MM.1S (cell line): ENCODE results near the gene ACAD11.

ENCODE experiments used
- DNase-seq: peaks from one replicate; pipeline ENCODE4 v3.0.0-alpha.2; 2015
- H2AFZ ChIP-seq: fragments of 300-600 bp; sonication (generic); 2 replicates; pipeline ENCODE4 v1.6.0; 2016; ENCODE audit warnings: antibody characterized with exemption, low read length
- H3F3A ChIP-seq: fragments of 300-600 bp; sonication (generic); 2 replicates; pipeline ENCODE4 v1.6.1; 2016; ENCODE audit warnings: mild to moderate bottlenecking, antibody characterized with exemption, low read length, moderate library complexity, mixed read lengths; ENCODE audit not compliant: insufficient read depth
- H3K27ac ChIP-seq: fragments of 300-600 bp; sonication (generic); 2 replicates; pipeline ENCODE4 v1.5.1; 2016; ENCODE audit warnings: mild to moderate bottlenecking, low read length
- H3K27me3 ChIP-seq: fragments of 300-600 bp; sonication (generic); replicated peaks from 2 replicates; pipeline ENCODE4 v1.6.0; 2016; ENCODE audit warnings: low read length; ENCODE audit not compliant: insufficient read depth
- H3K36me3 ChIP-seq: fragments of 300-600 bp; sonication (generic); replicated peaks from 2 replicates; pipeline ENCODE4 v1.6.1; 2016; ENCODE audit warnings: mild to moderate bottlenecking, low read length, mixed read lengths; ENCODE audit not compliant: insufficient read depth
- H3K4me1 ChIP-seq: fragments of 300-600 bp; sonication (generic); 2 replicates; pipeline ENCODE4 v1.6.1; 2016; ENCODE audit warnings: low read length, mixed read lengths
- H3K4me2 ChIP-seq: fragments of 300-600 bp; sonication (generic); 2 replicates; pipeline ENCODE4 v1.6.0; 2016; ENCODE audit warnings: low read depth, low read length
- H3K4me3 ChIP-seq: fragments of 300-600 bp; sonication (generic); 2 replicates; pipeline ENCODE4 v1.5.1; 2016; ENCODE audit warnings: low read length, mixed read lengths
- H3K79me2 ChIP-seq: fragments of 300-600 bp; sonication (generic); 2 replicates; pipeline ENCODE4 v1.6.1; 2016; ENCODE audit warnings: mixed run types, low read length, mixed read lengths
- H3K9ac ChIP-seq: fragments of 300-600 bp; sonication (generic); 2 replicates; pipeline ENCODE4 v1.6.1; 2016; ENCODE audit warnings: low read length, mixed read lengths
- H3K9me2 ChIP-seq: fragments of 300-600 bp; sonication (generic); replicated peaks from 2 replicates; pipeline ENCODE4 v1.6.1; 2016; ENCODE audit warnings: mild to moderate bottlenecking, low read length, mixed read lengths; ENCODE audit not compliant: insufficient read depth
- H3K9me3 ChIP-seq: fragments of 300-600 bp; sonication (generic); replicated peaks from 2 replicates; pipeline ENCODE4 v1.6.1; 2016; ENCODE audit warnings: mild to moderate bottlenecking, low read length, mixed read lengths; ENCODE audit not compliant: insufficient read depth
- H4K20me1 ChIP-seq: fragments of 300-600 bp; sonication (generic); 2 replicates; pipeline ENCODE4 v1.6.1; 2016; ENCODE audit warnings: mild to moderate bottlenecking, low read length, moderate library complexity, mixed read lengths; ENCODE audit not compliant: insufficient read depth
- CTCF ChIP-seq: fragments of 300-600 bp; sonication (generic); IDR thresholded peaks from 2 replicates; pipeline ENCODE4 v1.5.1; 2016; ENCODE audit warnings: antibody characterized with exemption, low read length, mixed read lengths
- EZH2 ChIP-seq: fragments of 300-600 bp; sonication (generic); optimal IDR thresholded peaks from 2 replicates; pipeline ENCODE3; 2017; ENCODE audit warnings: low read depth, mild to moderate bottlenecking, antibody characterized with exemption, low read length, mixed read lengths
- EZH2phosphoT487 ChIP-seq: fragments of 300-600 bp; sonication (generic); IDR thresholded peaks from 2 replicates; pipeline ENCODE4 v1.6.1; 2018; ENCODE audit warnings: antibody characterized with exemption, low read length

ACAD11 gene

GRCh38 chr3:132654190-132654589 lies 5.4 kb downstream of the ACAD11 start:
- Histone ChIP-seq H3K36me3 (no peaks in the 10 kb centered on the region), H3K4me1 (peaks cover 6% of the 10 kb centered on the region; the same call in 1 of the 2 replicates), H2AFZ (no peak overlapping the region), H3K4me2 (no peak overlapping the region), H4K20me1 (no peaks in the 10 kb centered on the region), H3K4me3 (no peak overlapping the region), H3K27me3 (no peaks in the 10 kb centered on the region), H3K9ac (no peak overlapping the region), H3K9me2 (no peaks in the 10 kb centered on the region), H3K9me3 (no peaks in the 10 kb centered on the region), H3F3A (no peaks in the 10 kb centered on the region), H3K79me2 (no peaks in the 10 kb centered on the region), H3K27ac (no peak overlapping the region)
- no peak for TF ChIP-seq CTCF
- TF ChIP-seq EZH2phosphoT487, result no peak
- no peak for TF ChIP-seq EZH2
- no peak for DNase-seq

- Histone ChIP-seq H3K9me3 (no peaks in the 10 kb centered on the region), H3K4me2 (no peak overlapping the region), H3K36me3 (no peaks in the 10 kb centered on the region), H3K9ac (no peak overlapping the region), H4K20me1 (no peaks in the 10 kb centered on the region), H3K4me3 (no peak overlapping the region), H3F3A (no peaks in the 10 kb centered on the region), H3K4me1 (no peaks in the 10 kb centered on the region), H3K27me3 (no peaks in the 10 kb centered on the region), H3K9me2 (no peaks in the 10 kb centered on the region), H3K79me2 (no peaks in the 10 kb centered on the region), H2AFZ (no peak overlapping the region), H3K27ac (no peak overlapping the region)
- DNase-seq, result no peak
- TF ChIP-seq EZH2phosphoT487 (no peak), EZH2 (no peak), CTCF (no peak)
Observed at GRCh38 chr3:132652640-132653270, 6.9 kb downstream of the ACAD11 start.

- TF ChIP-seq CTCF (no peak), EZH2 (no peak), EZH2phosphoT487 (no peak)
- Histone ChIP-seq H3K9me2 (no peaks in the 10 kb centered on the region), H4K20me1 (no peaks in the 10 kb centered on the region), H2AFZ (no peak overlapping the region), H3K9me3 (no peaks in the 10 kb centered on the region), H3K4me2 (no peak overlapping the region), H3K27ac (no peak overlapping the region), H3K36me3 (no peaks in the 10 kb centered on the region), H3K9ac (no peak overlapping the region), H3K79me2 (no peaks in the 10 kb centered on the region), H3K4me3 (no peak overlapping the region), H3K4me1 (no peaks in the 10 kb centered on the region), H3K27me3 (no peaks in the 10 kb centered on the region), H3F3A (no peaks in the 10 kb centered on the region)
- no peak for DNase-seq
Observed at GRCh38 chr3:132650153-132650552, 9.5 kb downstream of the ACAD11 start.
